Measurements from ENCODE around the gene PROCA1.

- TF ChIP-seq CTCF (IDR thresholded peaks at IDR 0.05) = no peak
- TF ChIP-seq EZH2phosphoT487 (IDR thresholded peaks at IDR 0.05) = no peak
- no peak for TF ChIP-seq EZH2 (IDR thresholded peaks at IDR 0.05)
Measured at GRCh38 chr17:28735242-28735722, 23.6 kb upstream of the PROCA1 start.
